Duodenal mucosa (tissue), 2 donors: ENCODE data around the gene SCD5.

Experiments used
- H3K27ac ChIP-seq: one replicate; pipeline ENCODE4 v1.7.0; 2013; ENCODE audit warnings: low read depth, low read length
- H3K27me3 ChIP-seq, 2 donors: one replicate each; pipeline ENCODE4 v1.7.0; 2013; ENCODE audit warnings: low read length in 2 of 2, control low read depth in 1 of 2; ENCODE audit not compliant: insufficient read depth in 2 of 2, control insufficient read depth in 1 of 2
- H3K36me3 ChIP-seq, 2 donors: one replicate each; pipeline ENCODE4 v1.7.0; 2013; ENCODE audit warnings: low read length in 2 of 2, control low read depth in 1 of 2; ENCODE audit not compliant: insufficient read depth in 2 of 2, control insufficient read depth in 1 of 2
- H3K4me1 ChIP-seq, 2 donors: one replicate each; pipeline ENCODE4 v1.7.0; 2013; ENCODE audit warnings: low read length in 2 of 2, control low read depth in 1 of 2; ENCODE audit not compliant: insufficient read depth in 2 of 2, control insufficient read depth in 1 of 2
- H3K4me3 ChIP-seq, 2 donors: one replicate each; pipeline ENCODE4 v1.7.0; 2013; ENCODE audit warnings: low read length in 2 of 2, low read depth in 1 of 2
- H3K9ac ChIP-seq, 2 donors: one replicate each; pipeline ENCODE4 v1.7.0; 2013; ENCODE audit warnings: low read length in 2 of 2, low read depth in 1 of 2
- H3K9me3 ChIP-seq, 2 donors: one replicate each; pipeline ENCODE4 v1.7.0; 2013; ENCODE audit warnings: low read length in 2 of 2, control low read depth in 1 of 2; ENCODE audit not compliant: control insufficient read depth in 1 of 2

Gene SCD5

DNA sequence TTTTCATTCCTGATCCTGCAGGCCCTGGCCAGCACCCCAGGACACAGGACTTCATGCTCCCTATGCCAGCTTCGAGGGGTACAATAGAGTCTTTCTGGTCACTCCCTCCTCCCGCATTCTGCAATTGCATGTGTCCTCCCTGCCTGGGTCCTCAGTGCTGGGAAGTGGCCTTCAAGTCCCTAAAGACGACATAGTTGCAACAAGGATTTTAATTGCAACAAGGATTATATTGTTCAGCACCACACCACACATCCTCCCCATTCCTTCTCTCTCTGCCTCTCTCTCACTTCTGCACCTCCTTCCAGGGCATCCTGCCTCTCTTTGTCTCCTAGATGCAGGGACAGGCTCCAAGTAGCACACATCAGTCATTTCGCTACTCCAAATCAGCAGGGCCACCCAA is 25.5 kb downstream of the SCD5 start:
- no peaks in the 10 kb centered on the region for H3K36me3 ChIP-seq
- H3K9ac ChIP-seq: no peak overlapping the region
- H3K4me3 ChIP-seq: no peak overlapping the region
- H3K4me1 ChIP-seq: no peaks in the 10 kb centered on the region
- H3K9me3 ChIP-seq: no peaks in the 10 kb centered on the region
- no peak overlapping the region for H3K27ac ChIP-seq
- no peaks in the 10 kb centered on the region for H3K27me3 ChIP-seq

DNA sequence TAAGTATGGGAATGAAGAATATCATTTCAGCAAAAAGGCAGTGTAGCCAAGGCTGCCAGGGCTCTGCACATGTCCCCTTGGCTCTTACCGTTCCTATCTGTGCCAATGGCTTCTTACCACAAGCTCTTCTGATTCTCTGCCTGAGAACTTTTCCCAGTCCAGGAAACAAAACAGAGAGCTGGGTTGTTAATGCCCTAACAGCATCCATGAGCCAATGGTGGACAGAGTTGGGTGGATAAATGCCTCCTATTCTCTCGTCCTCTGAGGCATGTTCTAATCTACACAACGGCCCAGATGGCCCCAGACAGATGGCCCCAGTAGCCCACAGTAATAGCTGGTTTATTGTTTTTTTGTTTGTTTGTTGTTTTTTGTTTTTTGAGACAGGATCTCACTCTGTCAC is 28.0 kb downstream of the SCD5 start:
- H3K27me3 ChIP-seq: no peaks in the 10 kb centered on the region
- H3K9me3 ChIP-seq: peaks cover 0 to 3% of the 10 kb centered on the region in 2 donors
- H3K4me1 ChIP-seq: no peaks in the 10 kb centered on the region
- H3K27ac ChIP-seq: no peak overlapping the region
- H3K36me3 ChIP-seq: no peaks in the 10 kb centered on the region
- no peak overlapping the region for H3K4me3 ChIP-seq
- H3K9ac ChIP-seq: no peak overlapping the region

- H3K27me3 ChIP-seq: no peaks in the 10 kb centered on the region
- H3K4me3 ChIP-seq: no peak overlapping the region
- no peaks in the 10 kb centered on the region for H3K4me1 ChIP-seq
- H3K9me3 ChIP-seq: peaks cover 4 to 5% of the 10 kb centered on the region in 2 donors
- no peak overlapping the region for H3K27ac ChIP-seq
- no peak overlapping the region for H3K9ac ChIP-seq
- no peaks in the 10 kb centered on the region for H3K36me3 ChIP-seq
Observed at GRCh38 chr4:82765134-82765533, 33.5 kb downstream of the SCD5 start.

DNA sequence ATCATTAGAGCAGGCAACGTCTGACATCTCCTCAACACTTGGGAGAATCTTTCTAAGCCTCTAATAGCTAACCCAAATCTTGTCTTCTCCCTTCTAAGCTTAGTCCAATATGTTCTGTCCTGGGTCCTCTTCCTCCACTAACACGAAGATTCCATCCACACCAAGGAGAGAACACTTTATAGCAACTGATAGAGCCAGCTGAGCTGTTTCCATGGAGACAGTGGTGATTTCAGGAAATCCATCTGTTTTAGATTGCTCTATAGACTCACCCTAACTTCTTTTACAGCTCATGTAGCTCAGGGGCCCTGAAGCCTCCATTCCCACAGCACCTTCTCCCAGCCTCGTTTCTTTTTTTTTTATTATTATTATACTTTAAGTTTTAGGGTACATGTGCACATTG is 37.4 kb downstream of the SCD5 start:
- no peak overlapping the region for H3K9ac ChIP-seq
- no peak overlapping the region for H3K4me3 ChIP-seq
- no peaks in the 10 kb centered on the region for H3K36me3 ChIP-seq
- H3K27me3 ChIP-seq: no peaks in the 10 kb centered on the region
- H3K4me1 ChIP-seq: no peaks in the 10 kb centered on the region
- H3K27ac ChIP-seq: no peak overlapping the region
- peaks cover 4 to 5% of the 10 kb centered on the region in 2 donors for H3K9me3 ChIP-seq

DNA sequence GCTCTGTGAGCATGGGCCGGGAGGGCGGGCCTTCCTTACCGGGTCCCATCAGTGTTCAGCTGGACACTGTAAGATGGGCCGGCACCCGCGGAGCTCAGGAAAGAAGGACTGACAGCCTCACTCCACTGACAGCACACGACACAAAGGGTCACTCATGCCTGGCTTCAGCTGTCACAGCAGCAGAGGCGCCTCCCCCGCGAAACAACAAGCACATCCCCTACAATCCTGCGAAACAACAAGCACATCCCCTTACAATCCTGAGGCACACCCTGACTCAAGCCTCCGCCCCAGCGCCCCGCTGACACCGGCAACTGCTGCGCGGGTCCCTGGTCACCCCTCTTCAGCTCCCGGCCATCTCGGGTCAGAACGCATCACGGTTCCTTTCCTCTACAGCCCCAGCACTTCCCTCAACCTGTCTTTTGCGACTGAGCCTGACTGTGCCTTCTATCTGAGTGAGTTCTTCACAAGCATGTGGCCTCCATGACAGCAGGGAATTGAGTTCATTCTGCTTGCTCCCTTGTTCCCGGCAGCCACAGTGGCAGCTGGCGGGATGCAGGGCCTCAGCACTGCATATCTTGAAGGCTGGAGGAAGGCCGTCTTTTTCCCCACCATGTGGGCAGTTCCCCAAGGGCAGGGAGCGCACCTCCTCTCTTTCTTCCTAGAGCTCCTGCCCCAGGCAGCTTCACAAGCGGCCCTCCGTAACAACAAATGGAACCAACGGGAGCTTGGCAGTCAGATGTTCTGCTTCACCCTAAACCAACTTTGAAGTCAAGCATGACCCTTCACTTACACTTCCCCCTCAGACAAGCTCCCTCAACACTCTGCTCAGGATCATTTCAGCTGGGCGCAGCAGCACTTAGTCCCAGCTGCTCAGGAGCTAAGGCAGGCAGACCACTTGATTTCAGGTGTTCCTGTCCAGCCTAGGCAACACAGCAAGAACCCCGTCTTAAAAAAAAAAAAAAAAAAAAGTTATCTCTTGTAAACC is 39.6 kb downstream of the SCD5 start:
- Histone ChIP-seq H3K4me3 (no peak overlapping the region), H3K36me3 (no peaks in the 10 kb centered on the region), H3K27me3 (no peaks in the 10 kb centered on the region), H3K27ac (no peak overlapping the region), H3K9ac (no peak overlapping the region), H3K4me1 (peaks cover 0 to under 1% of the 10 kb centered on the region in 2 donors), H3K9me3 (no peaks in the 10 kb centered on the region)

DNA sequence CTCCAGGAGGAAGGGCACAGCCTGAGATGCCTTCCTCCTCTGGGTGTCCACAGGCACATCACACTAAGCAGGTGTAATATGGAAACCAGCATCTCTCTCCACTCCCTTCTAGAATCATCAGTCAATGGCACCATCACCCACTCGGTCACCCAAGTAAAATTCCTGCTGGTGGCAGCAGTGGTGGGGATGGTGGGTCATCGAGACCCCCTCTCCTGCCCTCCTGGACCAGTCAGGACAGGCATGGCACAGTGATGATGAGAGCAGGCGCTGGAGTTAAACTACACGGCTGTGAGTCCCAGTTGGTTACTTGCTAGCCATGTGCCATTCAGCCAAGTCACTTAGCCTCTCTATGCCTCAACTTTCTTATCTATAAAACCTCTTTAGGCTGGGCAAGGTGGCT is 42.5 kb downstream of the SCD5 start:
- H3K27ac ChIP-seq: no peak overlapping the region
- H3K4me1 ChIP-seq: peaks cover 0 to 11% of the 10 kb centered on the region in 2 donors
- H3K9ac ChIP-seq: no peak overlapping the region
- no peaks in the 10 kb centered on the region for H3K27me3 ChIP-seq
- no peak overlapping the region for H3K4me3 ChIP-seq
- no peaks in the 10 kb centered on the region for H3K36me3 ChIP-seq
- H3K9me3 ChIP-seq: no peaks in the 10 kb centered on the region

GRCh38 chr4:82755650-82756049 is 42.9 kb downstream of the SCD5 start:
- H3K27ac ChIP-seq: no peak overlapping the region
- no peaks in the 10 kb centered on the region for H3K36me3 ChIP-seq
- no peaks in the 10 kb centered on the region for H3K27me3 ChIP-seq
- no peak overlapping the region for H3K9ac ChIP-seq
- H3K4me3 ChIP-seq: no peak overlapping the region
- H3K4me1 ChIP-seq: peaks cover 0 to 11% of the 10 kb centered on the region in 2 donors
- no peaks in the 10 kb centered on the region for H3K9me3 ChIP-seq

DNA sequence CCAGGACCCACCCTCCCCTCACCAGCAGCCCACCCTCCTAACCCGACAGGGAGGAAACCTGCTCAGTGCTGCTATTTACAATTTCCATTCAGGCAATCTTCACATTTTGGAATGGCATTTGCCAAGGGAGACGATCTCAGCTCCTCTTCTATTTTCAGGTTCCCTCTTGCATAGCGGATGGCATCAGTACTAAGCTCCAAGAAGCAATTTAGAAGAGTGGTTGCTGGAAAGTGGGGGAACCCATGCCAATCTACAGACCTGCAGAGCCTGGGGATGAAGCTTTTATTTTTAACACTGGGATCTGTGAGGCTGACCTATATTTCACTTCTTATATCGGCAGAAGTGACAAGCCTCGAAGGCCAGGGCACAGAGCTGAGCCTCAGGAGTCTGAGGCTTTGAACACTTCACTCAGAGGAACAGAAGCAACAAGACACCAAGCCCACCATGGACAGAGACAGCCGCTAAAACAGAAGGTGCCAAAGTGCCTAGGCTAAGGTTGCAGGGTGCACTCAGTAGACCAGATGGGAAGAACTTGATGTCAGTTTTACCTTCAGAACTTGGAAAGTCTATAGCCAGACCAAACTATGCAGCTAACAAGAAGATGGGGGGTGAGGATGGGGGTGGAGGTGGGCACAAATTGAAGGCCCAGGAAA is 44.0 kb downstream of the SCD5 start:
- no peak overlapping the region for H3K27ac ChIP-seq
- H3K9ac ChIP-seq: no peak overlapping the region

GRCh38 chr4:82753725-82754410 is 44.7 kb downstream of the SCD5 start:
- H3K4me3 ChIP-seq: no peak overlapping the region
- no peaks in the 10 kb centered on the region for H3K9me3 ChIP-seq
- no peak overlapping the region for H3K27ac ChIP-seq
- no peaks in the 10 kb centered on the region for H3K27me3 ChIP-seq
- H3K9ac ChIP-seq: no peak overlapping the region
- peaks cover 0 to 11% of the 10 kb centered on the region in 2 donors for H3K4me1 ChIP-seq
- H3K36me3 ChIP-seq: no peaks in the 10 kb centered on the region

More for the DNA sequence above, 44.0 kb downstream of the SCD5 start:
- no peak overlapping the region for H3K4me3 ChIP-seq
- no peaks in the 10 kb centered on the region for H3K36me3 ChIP-seq
- H3K4me1 ChIP-seq: peaks cover 0 to 11% of the 10 kb centered on the region in 2 donors
- H3K9me3 ChIP-seq: no peaks in the 10 kb centered on the region
- H3K27me3 ChIP-seq: no peaks in the 10 kb centered on the region

DNA sequence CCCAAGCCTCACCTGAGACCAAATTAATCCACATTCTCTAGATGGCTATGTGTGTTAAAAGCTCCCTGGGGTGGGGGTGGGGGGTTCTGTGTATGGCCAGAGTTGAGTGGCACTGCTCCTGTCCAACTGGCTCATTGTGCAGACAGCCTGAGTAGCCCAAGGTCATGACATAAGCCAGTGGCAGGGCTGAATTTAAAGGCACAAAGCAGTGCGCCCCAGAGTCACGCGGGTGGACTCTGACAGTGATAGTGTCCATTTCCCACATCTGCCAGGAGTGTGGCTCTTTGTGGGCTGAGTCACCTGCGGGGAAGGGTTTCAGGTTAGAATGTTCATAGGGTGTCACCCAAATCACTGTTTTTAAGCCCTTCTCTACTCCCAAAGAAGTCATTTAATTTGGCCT is 45.4 kb downstream of the SCD5 start:
- H3K27ac ChIP-seq: no peak overlapping the region
- no peak overlapping the region for H3K4me3 ChIP-seq
- H3K9ac ChIP-seq: no peak overlapping the region
- no peaks in the 10 kb centered on the region for H3K36me3 ChIP-seq
- H3K4me1 ChIP-seq: peaks cover 0 to 11% of the 10 kb centered on the region in 2 donors
- no peaks in the 10 kb centered on the region for H3K9me3 ChIP-seq
- no peaks in the 10 kb centered on the region for H3K27me3 ChIP-seq
